Calu3 (cell line): Measurements from ENCODE around the gene NBAS. TPM values are rescaled to one million over a fixed set of nuclear protein-coding genes. Genes with fewer than 3 reads are reported as not detected.

ENCODE experiments used
- BruUV-seq: library from RNA; stranded (reverse); fragments of 400-500 nt; replicated peaks from 2 replicates; lab custom pipeline; 2021; lab: Mats Ljungman, UMichigan
- CTCF ChIA-PET: fragments of 300-600 bp; sonication (Branson Sonifier 250); formaldehyde crosslinking; loops from one replicate; lab custom pipeline; 2022; ENCODE audit warnings: antibody characterized with exemption; lab: Charles Lee
- DNase-seq: peaks from one replicate; pipeline ENCODE4 v3.0.0; 2022
- H3K27ac Mint-ChIP-seq: one replicate; pipeline ENCODE4 v1.8.0; 2022; ENCODE audit warnings: mixed read lengths; ENCODE audit not compliant: unreplicated experiment
- H3K27me3 Mint-ChIP-seq: one replicate; pipeline ENCODE4 v1.8.0; 2022; ENCODE audit warnings: mixed read lengths; ENCODE audit not compliant: unreplicated experiment
- H3K36me3 Mint-ChIP-seq: one replicate; pipeline ENCODE4 v1.8.0; 2022; ENCODE audit warnings: mild to moderate bottlenecking, moderate library complexity, mixed read lengths; ENCODE audit not compliant: insufficient read depth, unreplicated experiment
- H3K4me1 Mint-ChIP-seq: one replicate; pipeline ENCODE4 v1.8.0; 2022; ENCODE audit warnings: mild to moderate bottlenecking, low read depth, mixed read lengths; ENCODE audit not compliant: unreplicated experiment
- H3K4me3 Mint-ChIP-seq: one replicate; pipeline ENCODE4 v1.8.0; 2022; ENCODE audit warnings: mild to moderate bottlenecking, low read depth, moderate library complexity, mixed read lengths; ENCODE audit not compliant: unreplicated experiment
- H3K9me3 Mint-ChIP-seq: one replicate; pipeline ENCODE4 v1.8.0; 2022; ENCODE audit warnings: low read depth, mixed read lengths; ENCODE audit not compliant: unreplicated experiment
- intact Hi-C: fragments of 100-400 bp; cut with micrococcal nuclease; formaldehyde crosslinking; loops from one replicate; pipeline ENCODE4 v1.10.0; 2022; ENCODE audit not compliant: unreplicated experiment
- total RNA-seq: library from RNA; stranded (reverse); gene quantifications from 2 replicates; pipeline ENCODE4 v1.2.3, GENCODE V29; 2022
- TF ChIP-seq, protein P1 (sequence below): fragments of 200-600 bp; IDR thresholded peaks from one replicate; pipeline ENCODE4 v1.8.0; 2022; ENCODE audit warnings: antibody characterized with exemption; ENCODE audit not compliant: unreplicated experiment

NBAS gene
- total RNA-seq, 1 experiment from 2014 or later: 30.4 TPM

DNA sequence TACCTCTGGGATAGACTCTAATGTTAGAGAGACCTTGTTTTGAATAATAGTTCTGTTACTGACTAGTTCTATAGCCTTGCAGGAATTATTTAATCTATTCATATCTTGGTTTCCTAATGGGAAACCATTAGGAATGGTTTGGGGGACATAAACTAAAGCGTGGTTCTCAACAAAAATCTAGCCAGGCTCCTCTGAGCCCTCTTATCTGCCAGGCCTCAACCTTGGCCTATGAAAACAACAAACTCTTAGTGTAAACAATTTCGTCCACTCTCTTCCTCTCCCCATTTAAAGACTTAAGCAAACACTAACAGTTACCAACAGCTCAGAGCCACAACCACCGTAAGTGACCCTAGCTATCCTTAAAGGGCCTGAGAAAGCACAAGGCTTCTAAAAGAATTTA, 10.6 kb upstream of the NBAS start:
- Mint-ChIP-seq H3K4me1 (no peaks in the 10 kb centered on the region), H3K27me3 (no peaks in the 10 kb centered on the region), H3K36me3 (no peaks in the 10 kb centered on the region), H3K27ac (no peak overlapping the region), H3K9me3 (no peaks in the 10 kb centered on the region), H3K4me3 (no peak overlapping the region)
- CTCF ChIA-PET: no interaction called here
- DNase-seq: no peak
- TF ChIP-seq, protein P1, sequence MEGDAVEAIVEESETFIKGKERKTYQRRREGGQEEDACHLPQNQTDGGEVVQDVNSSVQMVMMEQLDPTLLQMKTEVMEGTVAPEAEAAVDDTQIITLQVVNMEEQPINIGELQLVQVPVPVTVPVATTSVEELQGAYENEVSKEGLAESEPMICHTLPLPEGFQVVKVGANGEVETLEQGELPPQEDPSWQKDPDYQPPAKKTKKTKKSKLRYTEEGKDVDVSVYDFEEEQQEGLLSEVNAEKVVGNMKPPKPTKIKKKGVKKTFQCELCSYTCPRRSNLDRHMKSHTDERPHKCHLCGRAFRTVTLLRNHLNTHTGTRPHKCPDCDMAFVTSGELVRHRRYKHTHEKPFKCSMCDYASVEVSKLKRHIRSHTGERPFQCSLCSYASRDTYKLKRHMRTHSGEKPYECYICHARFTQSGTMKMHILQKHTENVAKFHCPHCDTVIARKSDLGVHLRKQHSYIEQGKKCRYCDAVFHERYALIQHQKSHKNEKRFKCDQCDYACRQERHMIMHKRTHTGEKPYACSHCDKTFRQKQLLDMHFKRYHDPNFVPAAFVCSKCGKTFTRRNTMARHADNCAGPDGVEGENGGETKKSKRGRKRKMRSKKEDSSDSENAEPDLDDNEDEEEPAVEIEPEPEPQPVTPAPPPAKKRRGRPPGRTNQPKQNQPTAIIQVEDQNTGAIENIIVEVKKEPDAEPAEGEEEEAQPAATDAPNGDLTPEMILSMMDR: no peak
- intact Hi-C loops: no loop called here
- no TSS peak for BruUV-seq

DNA sequence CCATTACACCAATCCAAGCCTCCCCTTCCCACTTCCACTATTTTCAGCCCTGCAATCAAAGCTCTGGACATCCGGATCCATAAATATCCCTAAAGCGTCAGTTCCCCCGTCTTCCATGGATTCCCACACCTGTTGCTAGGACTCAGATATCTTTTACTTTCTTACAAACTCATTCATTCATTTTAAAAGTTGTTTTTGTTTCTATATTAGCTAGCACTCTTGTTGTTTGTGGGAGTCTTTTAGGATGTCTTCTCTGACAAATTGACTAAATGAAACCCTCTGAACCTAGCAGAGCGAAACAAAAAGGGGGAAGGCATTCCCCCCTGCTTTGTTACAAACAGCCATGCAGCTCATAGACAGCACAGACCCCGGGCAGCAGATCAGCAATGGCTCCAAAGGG, 9.0 kb upstream of the NBAS start:
- TF ChIP-seq, protein P1: no peak
- intact Hi-C loops: no loop called here
- H3K36me3 Mint-ChIP-seq: no peaks in the 10 kb centered on the region
- H3K9me3 Mint-ChIP-seq: no peaks in the 10 kb centered on the region
- DNase-seq: no peak
- CTCF ChIA-PET: no interaction called here
- BruUV-seq: no TSS peak
- H3K4me3 Mint-ChIP-seq: no peak overlapping the region
- no peak overlapping the region for H3K27ac Mint-ChIP-seq
- H3K27me3 Mint-ChIP-seq: no peaks in the 10 kb centered on the region
- H3K4me1 Mint-ChIP-seq: no peaks in the 10 kb centered on the region

DNA sequence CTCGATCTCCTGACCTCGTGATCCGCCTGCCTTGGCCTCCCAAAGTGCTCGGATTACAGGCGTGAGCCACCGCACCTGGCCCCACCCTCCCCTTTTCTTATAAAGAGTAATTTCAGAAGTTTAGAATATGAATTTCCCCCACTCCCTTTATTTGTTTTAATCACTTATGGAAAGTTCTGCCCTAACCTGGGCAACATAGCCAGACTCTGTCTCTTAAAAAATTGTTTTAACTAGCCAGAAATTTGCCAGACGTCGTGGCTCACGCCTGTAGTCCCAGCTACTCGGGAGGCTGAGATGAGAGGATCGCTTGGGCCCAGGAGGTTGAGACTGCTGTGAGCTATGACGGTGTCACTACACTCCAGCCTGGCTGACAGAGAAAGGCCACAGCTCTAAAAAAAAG, 7.7 kb upstream of the NBAS start:
- BruUV-seq: no TSS peak
- no peaks in the 10 kb centered on the region for H3K36me3 Mint-ChIP-seq
- CTCF ChIA-PET: interaction anchor here (0.7 kb wide), 1 partner anchor 1141 kb away, joined by 3 read pairs; no protein-coding TSS in a partner anchor

DNA sequence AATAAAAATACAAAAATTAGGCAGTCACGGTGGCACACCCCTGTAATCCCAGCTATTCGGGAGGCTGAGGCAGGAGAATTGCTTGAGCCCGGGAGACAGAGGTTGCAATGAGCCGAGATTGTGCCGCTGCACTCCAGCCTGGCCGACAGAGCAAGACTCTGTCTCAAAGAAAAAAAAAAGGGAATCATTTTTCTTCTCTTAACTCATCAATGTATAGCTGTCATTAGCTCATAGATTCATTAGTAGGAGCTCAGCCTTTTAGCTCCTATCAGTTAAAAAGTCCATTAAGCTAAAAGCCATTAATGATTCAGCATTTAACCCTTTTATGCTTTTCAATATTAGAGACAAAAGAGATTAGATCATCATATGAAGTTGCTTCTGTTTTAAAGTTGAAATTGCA, 5.8 kb upstream of the NBAS start:
- Mint-ChIP-seq H3K27ac (no peak overlapping the region), H3K36me3 (no peaks in the 10 kb centered on the region), H3K4me3 (no peak overlapping the region), H3K9me3 (no peaks in the 10 kb centered on the region), H3K27me3 (no peaks in the 10 kb centered on the region), H3K4me1 (peaks cover 14% of the 10 kb centered on the region)
- intact Hi-C loops: no loop called here
- BruUV-seq: no TSS peak
- DNase-seq: no peak
- TF ChIP-seq, protein P1: no peak
- CTCF ChIA-PET: no interaction called here

More for the DNA sequence above, 7.7 kb upstream of the NBAS start:
- intact Hi-C loops: no loop called here
- TF ChIP-seq, protein P1: no peak
- no peak overlapping the region for H3K27ac Mint-ChIP-seq
- H3K4me3 Mint-ChIP-seq: no peak overlapping the region
- no peak for DNase-seq
- H3K9me3 Mint-ChIP-seq: no peaks in the 10 kb centered on the region
- no peaks in the 10 kb centered on the region for H3K27me3 Mint-ChIP-seq
- H3K4me1 Mint-ChIP-seq: no peaks in the 10 kb centered on the region
